KOPT-K1 (cell line): ENCODE measurements around the gene CSK.

ENCODE experiments used
- H3K27ac ChIP-seq: fragments of 200-600 bp; sonication (generic); 2 replicates; pipeline ENCODE4 v1.5.1; 2016; ENCODE audit warnings: antibody characterized with exemption, mild to moderate bottlenecking, low read depth, low read length; ENCODE audit not compliant: poor library complexity, severe bottlenecking
- H3K36me3 ChIP-seq: fragments of 200-600 bp; sonication (generic); 2 replicates; pipeline ENCODE4 v1.5.1; 2017; ENCODE audit warnings: antibody characterized with exemption, mild to moderate bottlenecking, low read length, moderate library complexity; ENCODE audit not compliant: insufficient read depth
- H3K9me3 ChIP-seq: fragments of 200-600 bp; sonication (generic); 2 replicates; pipeline ENCODE4 v1.5.1; 2017; ENCODE audit warnings: antibody characterized with exemption, low read length, mild to moderate bottlenecking; ENCODE audit not compliant: insufficient read depth, poor library complexity, severe bottlenecking

CSK gene

DNA sequence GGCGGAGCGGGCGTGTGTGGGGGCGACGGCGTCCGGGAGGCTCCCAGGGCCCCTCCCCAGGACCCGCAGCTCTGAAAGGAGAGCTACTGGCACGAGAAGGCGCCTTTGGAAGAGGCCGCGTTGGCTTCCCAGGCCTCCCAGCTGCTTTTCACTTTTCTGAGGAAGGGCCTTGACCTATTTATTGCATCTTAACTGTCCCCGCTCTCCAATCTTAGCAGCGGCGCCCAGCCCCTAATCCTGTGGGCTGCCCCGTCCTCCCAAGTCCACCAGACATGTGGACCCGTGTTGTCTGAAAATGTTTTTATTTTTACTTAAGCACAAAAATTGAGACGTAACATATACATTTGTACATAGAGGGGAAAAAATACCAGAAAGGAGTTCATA lies 61.6 kb downstream of the CSK start:
- Histone ChIP-seq H3K27ac (peak overlapping the region; percentile 76), H3K9me3 (no peaks in the 10 kb centered on the region), H3K36me3 (peaks cover 37% of the 10 kb centered on the region)

DNA sequence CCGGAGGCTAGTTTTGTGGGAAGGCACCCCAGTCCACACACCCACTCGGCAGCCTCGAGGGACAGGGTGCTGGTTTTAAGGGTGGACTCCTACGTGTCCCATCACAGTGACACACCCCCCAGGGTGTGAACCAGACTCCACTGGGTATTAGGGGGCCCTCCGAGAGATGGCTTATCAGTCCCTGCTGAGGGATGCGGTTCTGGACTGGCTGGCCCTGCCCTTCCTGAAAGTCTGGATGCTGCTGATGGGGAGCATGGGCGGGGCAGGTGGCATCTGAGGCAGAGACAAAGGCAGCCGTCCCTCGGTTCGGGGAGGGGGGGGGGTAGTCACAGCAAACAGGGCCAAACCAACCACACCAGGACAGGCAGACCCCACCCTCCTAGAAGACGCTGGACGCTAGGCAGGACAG lies 62.0 kb downstream of the CSK start:
- Histone ChIP-seq H3K9me3 (no peaks in the 10 kb centered on the region), H3K27ac (peak overlapping the region; percentile 76), H3K36me3 (peaks cover 41% of the 10 kb centered on the region)

DNA sequence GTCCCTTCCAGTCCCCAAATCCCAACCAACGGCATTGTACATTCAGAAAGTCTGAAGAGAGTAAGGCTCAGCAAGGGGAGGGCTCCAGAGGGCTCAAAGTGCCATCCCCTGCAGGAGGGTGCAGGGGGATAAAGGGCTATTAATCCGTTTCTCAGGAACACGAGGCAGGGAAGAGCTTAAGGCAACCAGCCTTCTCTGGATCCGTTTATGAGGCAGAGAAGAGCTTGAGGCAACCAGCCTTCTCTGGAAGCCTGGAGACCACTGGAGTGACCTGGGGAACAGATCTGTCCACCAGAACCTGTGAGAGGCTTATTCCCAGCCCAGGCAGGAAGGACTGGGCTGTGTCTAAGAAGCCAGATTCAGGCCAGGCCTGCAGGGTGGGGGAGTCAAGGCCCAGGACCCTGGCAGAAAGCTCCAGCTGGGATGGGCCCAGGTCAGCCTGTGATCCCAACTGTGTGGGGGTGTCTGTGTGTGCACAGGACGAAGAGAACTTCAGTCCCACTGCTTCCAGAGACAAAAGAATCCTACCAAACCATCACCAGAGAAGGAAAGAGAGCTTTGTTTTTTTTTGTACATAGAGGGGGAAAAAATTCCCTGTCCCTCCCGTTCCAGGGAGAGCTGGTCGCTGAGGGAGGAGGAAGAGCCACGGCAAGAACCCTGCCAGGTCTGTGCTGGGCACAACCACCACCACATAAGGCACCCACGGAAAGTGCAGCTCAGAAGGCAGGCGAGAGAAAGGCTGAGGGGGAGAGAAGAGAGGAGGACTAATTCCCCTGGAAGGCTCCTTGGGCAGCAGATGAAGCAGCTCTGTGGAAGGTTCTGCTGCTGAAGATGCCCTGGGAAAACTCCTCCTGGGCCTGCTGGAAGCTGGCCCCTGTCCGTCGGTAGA lies 62.7 kb downstream of the CSK start:
- Histone ChIP-seq H3K9me3 (no peaks in the 10 kb centered on the region), H3K36me3 (peaks cover 43% of the 10 kb centered on the region), H3K27ac (peak overlapping the region; percentile 65)

DNA sequence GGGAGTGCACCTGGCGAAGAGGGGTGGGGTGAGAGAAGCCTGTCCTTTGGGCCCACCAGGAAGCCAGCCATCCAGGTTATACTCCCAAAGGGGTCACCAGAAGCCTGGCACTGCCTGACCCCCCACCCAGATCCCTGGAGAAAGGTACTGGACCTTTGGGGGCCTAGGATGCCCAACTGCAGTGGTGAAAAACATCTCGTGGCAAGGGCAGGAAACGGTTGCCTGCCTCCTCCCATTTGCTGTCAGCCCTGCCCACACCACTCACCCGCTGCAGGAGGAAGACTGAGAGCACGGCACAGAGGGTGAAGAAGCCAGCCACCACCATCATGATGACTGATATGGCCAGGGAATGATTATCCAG lies 63.3 kb downstream of the CSK start:
- peak overlapping the region; percentile 65 for H3K27ac ChIP-seq
- peaks cover 43% of the 10 kb centered on the region for H3K36me3 ChIP-seq
- H3K9me3 ChIP-seq, result no peaks in the 10 kb centered on the region

DNA sequence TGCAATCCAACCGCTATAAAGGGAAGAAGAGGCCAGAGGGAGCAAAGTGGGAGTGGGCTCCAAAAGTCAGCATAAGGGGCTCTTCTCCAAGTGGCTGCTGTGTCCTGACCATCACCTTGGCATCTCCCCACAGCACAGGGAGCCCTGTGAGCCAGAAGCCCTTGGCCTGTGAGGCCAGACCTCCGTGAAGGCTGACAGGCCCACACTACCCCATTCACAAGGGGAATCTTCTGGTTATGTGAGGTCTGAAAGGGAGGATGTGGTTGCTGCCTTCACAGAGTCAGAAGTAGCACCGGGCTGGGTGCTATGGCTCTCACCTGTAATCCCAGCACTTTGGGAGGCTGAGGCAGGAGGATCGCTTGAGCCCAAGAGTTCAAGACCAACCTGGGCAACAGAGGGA lies 63.7 kb downstream of the CSK start:
- no peaks in the 10 kb centered on the region for H3K9me3 ChIP-seq
- H3K27ac ChIP-seq, result peak overlapping the region; percentile 65
- H3K36me3 ChIP-seq, result peaks cover 46% of the 10 kb centered on the region

DNA sequence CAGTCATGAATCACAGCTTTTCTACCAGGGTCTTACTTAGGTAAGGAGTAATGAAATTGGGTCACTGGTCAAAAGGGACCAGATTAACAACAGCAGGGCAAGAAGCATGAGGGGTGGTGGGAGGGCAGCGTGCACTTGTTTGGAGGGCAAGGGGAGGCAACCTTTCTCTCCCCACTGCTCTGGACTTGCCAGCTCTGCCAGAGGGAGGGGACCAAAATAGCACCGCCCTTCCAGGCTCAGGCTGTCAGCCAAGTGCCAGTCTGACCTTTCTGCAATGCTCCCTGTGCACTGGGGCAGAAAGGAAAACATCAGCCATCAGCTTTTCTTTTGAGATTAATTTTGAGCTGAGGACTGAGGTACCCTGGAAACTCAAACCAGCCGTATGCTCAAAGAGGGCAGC lies 65.6 kb downstream of the CSK start:
- Histone ChIP-seq H3K9me3 (no peaks in the 10 kb centered on the region), H3K36me3 (peaks cover 64% of the 10 kb centered on the region), H3K27ac (no peak overlapping the region)

DNA sequence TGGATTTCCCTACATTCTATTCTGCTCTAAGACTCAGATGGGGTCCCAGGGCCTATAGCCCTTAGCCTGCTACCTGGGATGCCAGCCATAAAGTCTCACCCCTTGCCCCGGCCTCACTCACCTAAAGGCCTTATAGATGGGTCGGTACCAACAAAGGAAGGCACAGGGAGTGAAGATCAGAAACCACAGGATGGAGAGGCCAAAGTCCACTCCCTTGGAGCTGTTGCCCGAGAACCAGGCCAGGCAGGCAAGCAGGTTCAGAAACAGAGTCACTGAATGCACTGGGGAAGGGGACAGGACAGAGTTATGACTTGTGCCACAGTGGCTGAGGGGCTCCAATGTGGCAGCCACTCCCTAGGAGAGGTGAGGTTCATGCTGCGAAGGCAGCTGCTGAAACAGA lies 68.5 kb downstream of the CSK start:
- Histone ChIP-seq H3K27ac (no peak overlapping the region), H3K36me3 (peaks cover 80% of the 10 kb centered on the region), H3K9me3 (no peaks in the 10 kb centered on the region)

DNA sequence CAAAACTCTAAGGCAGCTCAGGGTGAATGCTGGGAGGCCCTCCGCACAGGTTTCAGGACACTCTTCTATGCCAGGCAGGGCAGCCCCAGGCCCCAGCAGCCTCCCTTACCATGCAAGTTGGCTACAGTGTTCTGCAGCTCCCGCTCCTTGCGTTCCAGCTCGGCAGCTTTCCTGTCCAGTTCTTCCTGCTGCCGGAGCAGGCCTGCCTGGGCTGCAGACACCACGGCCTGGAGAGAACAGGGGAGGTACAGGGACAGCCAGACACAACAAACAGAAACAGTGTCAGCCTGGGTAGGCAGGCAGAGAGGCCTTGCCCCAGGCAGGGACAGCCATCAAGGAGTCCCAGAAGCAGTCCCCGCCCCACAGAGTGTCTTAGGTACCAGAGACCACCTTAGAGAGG lies 70.1 kb downstream of the CSK start:
- Histone ChIP-seq H3K9me3 (no peaks in the 10 kb centered on the region), H3K36me3 (peaks cover 74% of the 10 kb centered on the region), H3K27ac (no peak overlapping the region)
